Liver (tissue), 9 donors: Measurements from ENCODE around the gene CTTNBP2. TPM values are rescaled to one million over a fixed set of nuclear protein-coding genes. Genes with fewer than 3 reads are reported as not detected.

Experiments
- DNase-seq: peaks from one replicate; pipeline ENCODE4 v3.0.0-alpha.2; 2017; ENCODE audit warnings: low spot score
- H3K27ac ChIP-seq, 2 donors: one replicate each; pipeline ENCODE4 v1.7.0; 2013; ENCODE audit warnings: inconsistent platforms in 2 of 2, low read length in 2 of 2, control low read depth in 1 of 2, low read depth in 1 of 2, mild to moderate bottlenecking in 1 of 2
- H3K27me3 ChIP-seq, 4 donors: one replicate each; pipeline versions ENCODE4 v1.6.1 to v1.7.0; 2013; ENCODE audit warnings: low read length in 3 of 4, inconsistent platforms in 1 of 4, mild to moderate bottlenecking in 1 of 4, moderate library complexity in 1 of 4; ENCODE audit not compliant: control insufficient read depth in 4 of 4, insufficient read depth in 4 of 4
- H3K36me3 ChIP-seq, 4 donors: one replicate each; pipeline versions ENCODE4 v1.6.1 to v1.7.0; 2013; ENCODE audit warnings: low read length in 3 of 4, mild to moderate bottlenecking in 3 of 4, low read depth in 1 of 4, moderate library complexity in 1 of 4; ENCODE audit not compliant: control insufficient read depth in 4 of 4, insufficient read depth in 3 of 4
- H3K4me1 ChIP-seq, 4 donors: one replicate each; pipeline versions ENCODE4 v1.6.1 to v1.7.0; 2013; ENCODE audit warnings: low read length in 3 of 4, mild to moderate bottlenecking in 3 of 4, moderate library complexity in 1 of 4; ENCODE audit not compliant: control insufficient read depth in 4 of 4, insufficient read depth in 4 of 4
- H3K4me3 ChIP-seq, 3 donors: one replicate each; pipeline versions ENCODE4 v1.6.1 to v1.7.0; 2013; ENCODE audit warnings: low read length in 3 of 3, control low read depth in 1 of 3, low read depth in 1 of 3, mild to moderate bottlenecking in 1 of 3
- H3K9ac ChIP-seq, 2 donors: one replicate each; pipeline ENCODE4 v1.7.0; 2013; ENCODE audit warnings: low read length in 2 of 2, mild to moderate bottlenecking in 2 of 2, moderate library complexity in 2 of 2, control low read depth in 1 of 2, low read depth in 1 of 2
- H3K9me3 ChIP-seq, 4 donors: one replicate each; pipeline versions ENCODE4 v1.6.1 to v1.7.0; 2013; ENCODE audit warnings: low read length in 3 of 4; ENCODE audit not compliant: control insufficient read depth in 4 of 4
- ATF3 ChIP-seq: IDR thresholded peaks from 2 replicates; pipeline ENCODE4 v1.6.1; 2016; ENCODE audit warnings: antibody characterized with exemption
- CTCF ChIP-seq: fragments of 150-350 bp; IDR thresholded peaks from 2 replicates; pipeline ENCODE4 v1.5.1; 2017; ENCODE audit warnings: improper control_type of control experiment, low read depth, low read length; ENCODE audit not compliant: missing input control
- EGR1 ChIP-seq, 2 donors: IDR thresholded peaks; 2 replicates each; pipeline ENCODE4 v1.6.1; 2016 to 2018; ENCODE audit warnings: antibody characterized with exemption in 2 of 2, low read depth in 2 of 2
- FOXA1 ChIP-seq: IDR thresholded peaks from 2 replicates; pipeline ENCODE4 v1.6.1; 2016; ENCODE audit warnings: antibody characterized with exemption
- FOXA2 ChIP-seq: IDR thresholded peaks from 2 replicates; pipeline ENCODE4 v1.6.1; 2016; ENCODE audit warnings: antibody characterized with exemption
- GABPA ChIP-seq, 2 donors: IDR thresholded peaks in 1 of 2; conservative IDR thresholded peaks in 1 of 2; 2 replicates each; pipeline ENCODE4 v1.6.1; 2016; ENCODE audit warnings: antibody characterized with exemption in 2 of 2, mild to moderate bottlenecking in 1 of 2, moderate library complexity in 1 of 2
- HNF4A ChIP-seq, 2 donors: conservative IDR thresholded peaks; 2 replicates each; pipeline ENCODE4 v1.6.1; 2016; ENCODE audit warnings: antibody characterized with exemption in 2 of 2, mild to moderate bottlenecking in 2 of 2
- HNF4G ChIP-seq: IDR thresholded peaks from 2 replicates; pipeline ENCODE4 v1.6.1; 2016; ENCODE audit warnings: antibody characterized with exemption
- NR2F2 ChIP-seq: IDR thresholded peaks from 2 replicates; pipeline ENCODE4 v1.6.1; 2016; ENCODE audit warnings: antibody characterized with exemption
- RAD21 ChIP-seq, 2 donors: IDR thresholded peaks; 2 replicates each; pipeline ENCODE4 v1.6.1; 2016; ENCODE audit warnings: antibody characterized with exemption in 2 of 2, mild to moderate bottlenecking in 2 of 2
- REST ChIP-seq: IDR thresholded peaks from 2 replicates; pipeline ENCODE4 v1.6.1; 2016; ENCODE audit warnings: antibody characterized with exemption, mild to moderate bottlenecking
- RXRA ChIP-seq, 2 donors: IDR thresholded peaks; 2 replicates each; pipeline ENCODE4 v1.6.1; 2017 to 2018; ENCODE audit warnings: antibody characterized with exemption in 2 of 2, mild to moderate bottlenecking in 1 of 2
- SP1 ChIP-seq: IDR thresholded peaks from 2 replicates; pipeline ENCODE4 v1.6.1; 2018; ENCODE audit warnings: antibody characterized with exemption, mild to moderate bottlenecking
- TAF1 ChIP-seq: conservative IDR thresholded peaks from 2 replicates; pipeline ENCODE4 v1.6.1; 2016; ENCODE audit warnings: antibody characterized with exemption, mild to moderate bottlenecking
- YY1 ChIP-seq: IDR thresholded peaks from 2 replicates; pipeline ENCODE4 v1.6.1; 2016; ENCODE audit warnings: antibody characterized with exemption, mild to moderate bottlenecking
- ZBTB33 ChIP-seq: IDR thresholded peaks from 2 replicates; pipeline ENCODE4 v1.6.1; 2016; ENCODE audit warnings: antibody characterized with exemption
- WGBS: extraction: QIAGEN DNeasy Blood & Tissue Kit; methylation state at CpG from one replicate; pipeline ENCODE4 v1.1.7; 2013; 5-methylcytosine and 5-hydroxymethylcytosine counted together
- polyA plus RNA-seq, 2 donors: library from polyadenylated mRNA; stranded (reverse) in 1 of 2; unstranded in 1 of 2; fragments of 200-250 nt in 1 of 2; fragments of >200 nt in 1 of 2; fragmentation: Nextera tagmentation in 1 of 2; extraction: Ambion mirVana in 1 of 2; gene quantifications; one replicate each; pipeline versions ENCODE4 v1.2.1 to v1.2.3, GENCODE V29; 2013 to 2015
- total RNA-seq, 2 donors: library from RNA; depleted of rRNA; stranded (reverse); fragments of >200 nt; gene quantifications; one replicate each; pipeline ENCODE4 v1.2.3, GENCODE V29; 2014
- donor health status: healthy.
- donor health status: healthy.
- donor health status: healthy.
- donor health status: healthy.
- donor health status: healthy.

Gene CTTNBP2
- total and polyA plus RNA-seq, 4 donors: 1.2 to 1.7 (median 1.5) TPM

- DNase-seq: no peak
- peak overlapping the region in 1 of 2 donors; percentile 53 for H3K27ac ChIP-seq
- TF ChIP-seq TAF1 (no peak), ATF3 (no peak), GABPA (IDR thresholded peaks at IDR 0.05 in 1 of 2, conservative IDR thresholded peaks at IDR 0.05 in 1 of 2) (no peak), RXRA (IDR thresholded peaks at IDR 0.05) (no peak), SP1 (peak; percentile 15), EGR1 (IDR thresholded peaks at IDR 0.05; ENCODE audit: low read depth in 2 of 2) (no peak), ZBTB33 (no peak)
- no peak overlapping the region for H3K4me3 ChIP-seq
- no peaks in the 10 kb centered on the region for H3K9me3 ChIP-seq
- no peaks in the 10 kb centered on the region for H3K36me3 ChIP-seq
- 84% methylated on average over 18 of the region's 18 CpGs for WGBS
- H3K4me1 ChIP-seq: no peaks in the 10 kb centered on the region
- H3K27me3 ChIP-seq: no peaks in the 10 kb centered on the region
- H3K9ac ChIP-seq: no peak overlapping the region
These were observed 81.1 kb downstream of the CTTNBP2 start for GRCh38 chr7:117791877-117792780.

GRCh38 chr7:117790731-117791130 lies 82.5 kb downstream of the CTTNBP2 start:
- no peaks in the 10 kb centered on the region for H3K4me1 ChIP-seq
- no peak for DNase-seq
- no peaks in the 10 kb centered on the region for H3K36me3 ChIP-seq
- H3K27ac ChIP-seq: no peak overlapping the region
- H3K9ac ChIP-seq: no peak overlapping the region
- TF ChIP-seq FOXA1 (no peak), HNF4A (conservative IDR thresholded peaks at IDR 0.05) (no peak), EGR1 (IDR thresholded peaks at IDR 0.05; ENCODE audit: low read depth in 2 of 2) (no peak)
- no peaks in the 10 kb centered on the region for H3K27me3 ChIP-seq
- 96% methylated on average over 5 of the region's 5 CpGs for WGBS
- H3K9me3 ChIP-seq: no peaks in the 10 kb centered on the region
- H3K4me3 ChIP-seq: no peak overlapping the region

- Histone ChIP-seq H3K27me3 (no peaks in the 10 kb centered on the region), H3K9ac (no peak overlapping the region), H3K9me3 (no peaks in the 10 kb centered on the region), H3K4me3 (no peak overlapping the region), H3K36me3 (no peaks in the 10 kb centered on the region), H3K27ac (no peak overlapping the region), H3K4me1 (no peaks in the 10 kb centered on the region)
- 92% methylated on average over 2 of the region's 2 CpGs for WGBS
- DNase-seq: no peak
- no peak for TF ChIP-seq HNF4A (conservative IDR thresholded peaks at IDR 0.05)
- no peak for TF ChIP-seq GABPA (IDR thresholded peaks at IDR 0.05 in 1 of 2, conservative IDR thresholded peaks at IDR 0.05 in 1 of 2)
- TF ChIP-seq TAF1: no peak
- no peak for TF ChIP-seq CTCF
- TF ChIP-seq SP1: no peak
- no peak for TF ChIP-seq FOXA1
- no peak for TF ChIP-seq YY1
- TF ChIP-seq REST: no peak
- no peak for TF ChIP-seq NR2F2
- no peak for TF ChIP-seq HNF4G
- no peak for TF ChIP-seq RAD21 (IDR thresholded peaks at IDR 0.05)
- TF ChIP-seq ZBTB33: no peak
- TF ChIP-seq ATF3: no peak
- no peak for TF ChIP-seq FOXA2
These were observed 83.0 kb downstream of the CTTNBP2 start for GRCh38 chr7:117790251-117790650.
